Gastrocnemius medialis (tissue), 4 donors: ENCODE results near the gene ELP2.

ENCODE experiments used
- CTCF ChIP-seq, 5 experiments: fragments of 450-650 bp in 3 of 5; fragments of 200-600 bp in 2 of 5; sonication (generic) in 2 of 5; IDR thresholded peaks in 4 of 5; conservative IDR thresholded peaks in 1 of 5; 1 replicate in 4 of 5; 2 replicates in 1 of 5; pipeline ENCODE4 v1.5.1; 2016 to 2019; ENCODE audit warnings: antibody characterized with exemption in 5 of 5, mild to moderate bottlenecking in 3 of 5, moderate library complexity in 3 of 5
- POLR2A ChIP-seq, 2 donors: fragments of 450-650 bp; IDR thresholded peaks; one replicate each; pipeline ENCODE4 v1.6.1; 2017; ENCODE audit warnings: antibody characterized with exemption in 2 of 2, mild to moderate bottlenecking in 2 of 2, moderate library complexity in 2 of 2

- TF ChIP-seq CTCF (IDR thresholded peaks at IDR 0.05 in 4 of 5, conservative IDR thresholded peaks at IDR 0.05 in 1 of 5): no peak
- no peak for TF ChIP-seq POLR2A (IDR thresholded peaks at IDR 0.05)
Observed at GRCh38 chr18:36195427-36196122, 65.9 kb downstream of the ELP2 start.
